BLaER1 (cell line): ENCODE data around the gene FRMD1.

Experiments
- H3K27ac ChIP-seq: shearing (Covaris generic); formaldehyde crosslinking; 2 replicates; pipeline ENCODE4 v1.8.1; 2022
- H3K27me3 ChIP-seq: shearing (Covaris generic); formaldehyde crosslinking; 2 replicates; pipeline ENCODE4 v1.8.1; 2022
- H3K36me3 ChIP-seq: shearing (Covaris generic); formaldehyde crosslinking; 2 replicates; pipeline ENCODE4 v1.8.1; 2022
- H3K4me1 ChIP-seq: shearing (Covaris generic); formaldehyde crosslinking; 2 replicates; pipeline ENCODE4 v1.8.1; 2022
- H3K4me2 ChIP-seq: shearing (Covaris generic); formaldehyde crosslinking; 2 replicates; pipeline ENCODE4 v1.8.1; 2022
- H3K4me3 ChIP-seq: shearing (Covaris generic); formaldehyde crosslinking; 2 replicates; pipeline ENCODE4 v1.8.1; 2022
- H3K9ac ChIP-seq: shearing (Covaris generic); formaldehyde crosslinking; 2 replicates; pipeline ENCODE4 v1.8.1; 2022
- H3K9me3 ChIP-seq: shearing (Covaris generic); formaldehyde crosslinking; 2 replicates; pipeline ENCODE4 v1.8.1; 2022
- H4K20me1 ChIP-seq: shearing (Covaris generic); formaldehyde crosslinking; 2 replicates; pipeline ENCODE4 v1.8.1; 2022
- Cebpa-rat ChIP-seq: shearing (Covaris generic); IDR thresholded peaks from 2 replicates; pipeline ENCODE4 v1.8.1; 2022

The FRMD1 gene

DNA sequence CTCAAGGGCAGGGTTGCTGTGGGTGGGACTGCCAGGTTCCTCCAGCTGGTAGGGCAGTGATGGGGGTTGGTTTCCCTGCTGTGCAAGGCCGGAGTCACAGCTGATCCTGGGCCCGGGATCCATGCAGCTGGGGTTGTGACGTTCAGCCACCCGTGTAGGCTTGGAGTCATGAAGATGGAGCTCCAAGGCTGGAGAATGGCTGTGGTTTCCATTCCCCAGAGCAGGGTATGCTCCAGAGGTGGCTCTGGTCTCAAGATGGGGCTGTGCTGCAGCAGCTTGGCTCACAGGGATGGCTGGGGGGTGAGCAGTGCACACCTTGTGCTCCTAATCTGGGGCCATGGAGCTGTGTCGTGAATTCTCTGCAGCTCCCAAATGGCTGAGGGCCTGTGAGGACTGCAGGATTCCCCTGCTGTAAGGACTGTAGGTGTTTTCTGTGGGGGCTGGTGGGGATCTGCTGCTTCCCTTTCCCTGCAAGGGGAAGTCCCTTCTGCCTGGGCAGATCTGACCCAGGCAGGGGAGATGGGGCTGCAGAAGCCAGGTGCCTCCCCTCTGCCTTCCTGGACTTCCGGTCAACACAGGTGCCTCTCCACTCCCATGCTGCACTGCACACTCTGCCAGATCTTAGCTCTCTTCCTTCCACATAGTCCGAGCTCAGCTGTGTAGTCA, 65.6 kb downstream of the FRMD1 start:
- no peaks in the 10 kb centered on the region for H4K20me1 ChIP-seq
- H3K9me3 ChIP-seq = peaks cover 76% of the 10 kb centered on the region
- H3K4me3 ChIP-seq = no peak overlapping the region
- H3K9ac ChIP-seq = no peak overlapping the region
- H3K27me3 ChIP-seq = no peaks in the 10 kb centered on the region
- H3K27ac ChIP-seq = no peak overlapping the region
- no peak for TF ChIP-seq Cebpa-rat
- peaks cover 28% of the 10 kb centered on the region for H3K4me1 ChIP-seq
- peaks cover 4% of the 10 kb centered on the region; the same call in 1 of the 2 replicates for H3K36me3 ChIP-seq
- H3K4me2 ChIP-seq = no peak overlapping the region

- no peak overlapping the region for H3K4me3 ChIP-seq
- H3K9ac ChIP-seq = no peak overlapping the region
- H3K4me1 ChIP-seq = peaks cover 31% of the 10 kb centered on the region
- H3K9me3 ChIP-seq = peaks cover 82% of the 10 kb centered on the region
- no peak for TF ChIP-seq Cebpa-rat
- no peak overlapping the region for H3K27ac ChIP-seq
- no peak overlapping the region for H3K4me2 ChIP-seq
- H4K20me1 ChIP-seq = no peaks in the 10 kb centered on the region
- peaks cover 4% of the 10 kb centered on the region; the same call in 1 of the 2 replicates for H3K36me3 ChIP-seq
- no peaks in the 10 kb centered on the region for H3K27me3 ChIP-seq
Observed at GRCh38 chr6:168012431-168013249, 66.4 kb downstream of the FRMD1 start.

DNA sequence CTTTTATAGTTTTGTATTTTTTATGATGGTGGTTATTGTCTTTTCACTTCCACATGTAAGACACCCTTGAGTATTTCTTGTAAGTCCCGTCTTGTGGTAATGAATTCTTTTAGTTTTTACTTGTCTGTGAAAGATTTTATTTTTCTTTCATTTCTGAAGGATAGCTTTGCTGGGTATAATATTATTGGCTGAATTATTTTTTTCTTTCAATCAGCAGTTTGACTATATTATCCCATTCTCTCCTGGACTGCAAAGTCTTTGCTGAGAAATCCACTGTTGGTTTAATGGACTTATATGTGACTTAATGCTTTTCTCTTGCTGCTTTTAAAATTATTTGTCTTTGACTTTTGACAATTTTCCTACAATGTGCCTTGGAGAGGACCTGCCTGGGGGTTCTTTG, 67.7 kb downstream of the FRMD1 start:
- Histone ChIP-seq H3K27ac (no peak overlapping the region), H4K20me1 (no peaks in the 10 kb centered on the region), H3K9ac (no peak overlapping the region), H3K4me2 (no peak overlapping the region), H3K9me3 (peaks cover 77% of the 10 kb centered on the region), H3K4me1 (peaks cover 30% of the 10 kb centered on the region), H3K36me3 (peaks cover 4% of the 10 kb centered on the region; the same call in 1 of the 2 replicates), H3K4me3 (no peak overlapping the region), H3K27me3 (no peaks in the 10 kb centered on the region)
- no peak for TF ChIP-seq Cebpa-rat

GRCh38 chr6:168009331-168009730, 69.7 kb downstream of the FRMD1 start:
- no peak for TF ChIP-seq Cebpa-rat
- Histone ChIP-seq H3K27me3 (no peaks in the 10 kb centered on the region), H3K27ac (no peak overlapping the region), H4K20me1 (no peaks in the 10 kb centered on the region), H3K4me2 (no peak overlapping the region), H3K4me3 (no peak overlapping the region), H3K36me3 (peaks cover 4% of the 10 kb centered on the region; the same call in 1 of the 2 replicates), H3K4me1 (peaks cover 15% of the 10 kb centered on the region), H3K9ac (no peak overlapping the region), H3K9me3 (peaks cover 76% of the 10 kb centered on the region)

DNA sequence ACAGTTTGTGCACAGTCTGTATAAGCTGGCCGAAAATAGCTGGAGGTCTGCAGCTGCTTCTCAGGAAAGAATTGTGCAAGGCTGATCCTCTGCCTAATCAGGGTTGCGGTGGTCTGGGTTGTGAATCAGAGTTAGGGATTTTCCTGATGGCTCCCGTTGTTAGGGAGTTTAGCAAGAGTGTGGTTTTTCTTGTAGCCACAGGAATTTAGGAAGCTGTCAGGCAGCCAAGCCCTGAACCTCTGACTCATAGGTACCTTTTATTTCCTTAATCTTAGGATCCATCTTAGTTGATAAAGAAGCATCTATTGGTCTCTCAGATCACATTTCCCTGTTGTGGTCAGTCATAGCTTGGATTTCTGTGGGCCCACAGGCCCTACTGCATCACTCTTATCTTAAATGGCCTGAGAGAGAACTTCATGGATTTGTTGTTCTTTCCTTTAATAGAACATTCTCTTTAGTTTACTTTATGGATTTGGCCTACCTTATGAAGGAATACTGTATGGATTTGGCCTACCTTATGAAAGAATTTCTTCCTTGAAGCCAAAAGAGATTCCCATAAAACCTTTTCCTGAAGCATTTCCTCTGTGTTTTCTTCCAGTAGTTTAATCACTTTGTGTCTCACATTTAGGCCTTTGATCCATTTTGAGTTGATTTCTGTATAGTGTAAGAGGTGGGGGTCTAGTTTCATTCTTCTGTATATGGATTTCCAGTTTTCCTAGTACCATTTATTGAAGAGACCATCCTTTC, 71.2 kb downstream of the FRMD1 start:
- Histone ChIP-seq H3K4me2 (peak overlapping the region; percentile 28), H3K27me3 (no peaks in the 10 kb centered on the region), H3K4me1 (peaks cover 17% of the 10 kb centered on the region), H3K36me3 (peaks cover 4% of the 10 kb centered on the region; the same call in 1 of the 2 replicates), H4K20me1 (no peaks in the 10 kb centered on the region), H3K4me3 (no peak overlapping the region), H3K27ac (no peak overlapping the region; the same call in 1 of the 2 replicates), H3K9ac (no peak overlapping the region), H3K9me3 (peaks cover 61% of the 10 kb centered on the region)
- peak; percentile 69; the same call in 1 of the 2 replicates for TF ChIP-seq Cebpa-rat

DNA sequence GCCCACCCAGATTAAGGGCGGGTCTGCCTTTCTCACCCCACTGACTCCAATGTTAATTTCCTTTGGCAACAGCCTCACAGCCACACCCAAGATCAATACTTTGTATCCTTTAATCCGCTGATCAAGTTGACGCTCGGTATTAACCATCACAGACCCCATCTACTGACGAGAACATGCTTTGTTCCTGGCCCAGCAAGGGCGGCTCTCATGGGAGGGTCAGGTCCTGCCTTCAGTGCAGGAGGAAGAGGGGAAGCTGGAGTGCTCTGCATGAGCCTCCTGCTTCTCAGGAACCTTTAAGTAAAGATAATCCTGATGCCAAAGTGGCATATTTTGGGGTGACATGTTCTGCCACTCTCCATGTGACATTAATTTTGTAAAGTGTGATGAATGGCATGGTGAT, 73.2 kb downstream of the FRMD1 start:
- Histone ChIP-seq H3K27me3 (no peaks in the 10 kb centered on the region), H3K4me3 (no peak overlapping the region), H3K4me1 (peaks cover 17% of the 10 kb centered on the region), H3K9ac (no peak overlapping the region), H3K36me3 (no peaks in the 10 kb centered on the region), H3K9me3 (peaks cover 41% of the 10 kb centered on the region), H4K20me1 (no peaks in the 10 kb centered on the region), H3K27ac (no peak overlapping the region), H3K4me2 (no peak overlapping the region)
- no peak for TF ChIP-seq Cebpa-rat

DNA sequence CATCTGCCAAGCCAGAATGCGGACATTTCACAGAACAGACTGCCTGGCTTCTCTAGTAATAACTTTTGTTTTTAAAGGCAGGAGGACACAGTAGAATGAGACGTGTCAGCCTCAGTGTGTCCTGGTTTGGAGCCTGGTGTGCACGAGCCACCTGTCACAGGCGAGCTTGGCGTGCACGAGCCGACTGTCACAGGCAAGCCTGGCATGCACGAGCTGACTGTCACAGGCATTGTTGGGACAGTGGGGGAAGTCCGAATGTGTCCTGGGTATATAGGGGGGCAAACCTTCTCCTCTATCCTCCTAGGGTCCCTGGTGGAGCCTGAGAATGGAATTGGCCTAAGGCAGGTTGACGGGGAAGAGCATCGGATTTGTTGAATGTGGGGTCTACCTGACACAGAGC, 74.1 kb downstream of the FRMD1 start:
- H3K27me3 ChIP-seq = no peaks in the 10 kb centered on the region

DNA sequence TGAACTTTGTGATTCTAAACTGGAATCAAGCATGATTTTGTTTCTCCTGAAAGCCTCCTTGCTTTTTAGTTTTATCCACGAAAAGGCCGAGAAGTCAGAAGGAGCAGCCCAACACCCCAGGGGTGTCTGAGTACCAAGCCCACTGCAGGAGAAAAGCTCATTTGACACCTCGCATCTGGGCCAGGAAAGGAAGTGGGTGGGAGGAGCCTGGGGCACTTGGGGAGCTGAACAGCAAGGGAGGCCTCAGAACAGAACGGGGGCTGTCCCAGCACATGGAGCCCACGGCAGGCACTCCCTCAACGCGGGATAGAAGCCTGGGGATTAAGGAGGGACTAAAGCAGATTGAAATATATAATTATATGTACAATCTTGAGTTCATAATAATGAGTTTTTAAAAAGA, 75.0 kb downstream of the FRMD1 start:
- peaks cover 26% of the 10 kb centered on the region; the same call in 1 of the 2 replicates for H3K9me3 ChIP-seq
- no peak overlapping the region for H3K9ac ChIP-seq
- no peak for TF ChIP-seq Cebpa-rat
- no peaks in the 10 kb centered on the region for H3K36me3 ChIP-seq
- peaks cover 17% of the 10 kb centered on the region for H3K4me1 ChIP-seq
- no peaks in the 10 kb centered on the region for H4K20me1 ChIP-seq
- no peak overlapping the region for H3K4me3 ChIP-seq
- H3K27me3 ChIP-seq = no peaks in the 10 kb centered on the region
- H3K4me2 ChIP-seq = peak overlapping the region; percentile 35; the same call in 1 of the 2 replicates
- no peak overlapping the region for H3K27ac ChIP-seq

More for the DNA sequence above, 74.1 kb downstream of the FRMD1 start:
- Histone ChIP-seq H3K4me1 (peaks cover 17% of the 10 kb centered on the region), H3K9ac (no peak overlapping the region), H3K36me3 (no peaks in the 10 kb centered on the region), H3K4me3 (no peak overlapping the region), H3K27ac (no peak overlapping the region), H3K4me2 (no peak overlapping the region), H4K20me1 (no peaks in the 10 kb centered on the region), H3K9me3 (peaks cover 33% of the 10 kb centered on the region)
- no peak for TF ChIP-seq Cebpa-rat
